ENCODE measurements around the gene PNPLA7. TPM values are rescaled to one million over a fixed set of nuclear protein-coding genes. Genes with fewer than 3 reads are reported as not detected.

PNPLA7 gene
- total RNA-seq, 1 donor from 2014 or later: 9.0 TPM

DNA sequence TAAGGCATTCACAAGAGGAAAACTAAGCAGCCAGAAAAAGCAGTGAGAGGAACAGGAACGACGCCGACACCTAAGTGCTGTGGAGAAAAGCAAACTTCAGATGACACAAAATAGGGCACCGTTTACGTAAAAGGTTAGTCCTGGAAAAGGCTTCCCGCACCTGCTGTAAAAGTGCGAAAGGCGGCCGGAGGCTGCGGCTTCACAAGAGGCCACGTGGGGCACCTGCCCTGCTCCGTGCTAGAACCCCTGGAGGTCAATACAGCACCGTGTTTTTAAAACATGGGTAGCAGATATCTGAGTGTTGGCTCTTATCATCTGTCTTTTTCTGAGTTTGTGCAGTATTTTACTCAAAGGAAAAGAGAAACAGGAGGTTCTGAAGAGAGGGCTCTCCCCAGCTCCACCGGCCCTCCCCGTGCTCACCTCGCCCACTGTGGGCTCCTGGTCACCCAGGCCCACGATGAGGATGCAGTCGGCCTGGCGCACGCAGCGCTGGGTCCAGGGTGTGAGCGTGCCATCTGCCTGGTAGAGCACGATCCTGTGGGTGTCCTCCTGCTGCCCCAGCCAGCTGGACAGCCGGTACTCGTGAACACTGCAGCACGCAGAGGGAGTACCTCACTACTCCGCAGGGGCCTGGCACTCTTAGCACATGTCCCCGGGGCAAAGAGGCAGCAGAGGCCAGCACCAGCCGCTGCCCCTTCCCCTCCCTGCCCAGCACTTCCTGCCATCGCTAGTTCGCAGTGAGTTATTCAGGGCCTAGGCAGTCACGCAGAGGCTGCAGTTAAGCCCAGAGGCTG lies 70.1 kb downstream of the PNPLA7 start:
- no peak overlapping the region for H3K27ac ChIP-seq (replicated peaks)
- no peak overlapping the region for H3K4me3 ChIP-seq
- peaks cover 7% of the 10 kb centered on the region for H3K4me1 ChIP-seq
- H3K36me3 ChIP-seq: peaks cover 17% of the 10 kb centered on the region
- intact Hi-C loops (cut with micrococcal nuclease): no loop called here
- TF ChIP-seq, protein P1, sequence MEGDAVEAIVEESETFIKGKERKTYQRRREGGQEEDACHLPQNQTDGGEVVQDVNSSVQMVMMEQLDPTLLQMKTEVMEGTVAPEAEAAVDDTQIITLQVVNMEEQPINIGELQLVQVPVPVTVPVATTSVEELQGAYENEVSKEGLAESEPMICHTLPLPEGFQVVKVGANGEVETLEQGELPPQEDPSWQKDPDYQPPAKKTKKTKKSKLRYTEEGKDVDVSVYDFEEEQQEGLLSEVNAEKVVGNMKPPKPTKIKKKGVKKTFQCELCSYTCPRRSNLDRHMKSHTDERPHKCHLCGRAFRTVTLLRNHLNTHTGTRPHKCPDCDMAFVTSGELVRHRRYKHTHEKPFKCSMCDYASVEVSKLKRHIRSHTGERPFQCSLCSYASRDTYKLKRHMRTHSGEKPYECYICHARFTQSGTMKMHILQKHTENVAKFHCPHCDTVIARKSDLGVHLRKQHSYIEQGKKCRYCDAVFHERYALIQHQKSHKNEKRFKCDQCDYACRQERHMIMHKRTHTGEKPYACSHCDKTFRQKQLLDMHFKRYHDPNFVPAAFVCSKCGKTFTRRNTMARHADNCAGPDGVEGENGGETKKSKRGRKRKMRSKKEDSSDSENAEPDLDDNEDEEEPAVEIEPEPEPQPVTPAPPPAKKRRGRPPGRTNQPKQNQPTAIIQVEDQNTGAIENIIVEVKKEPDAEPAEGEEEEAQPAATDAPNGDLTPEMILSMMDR (IDR thresholded peaks at IDR 0.05; ENCODE audit: borderline replicate concordance): no peak
- H3K9me3 ChIP-seq (replicated peaks): peaks cover 18% of the 10 kb centered on the region
- H3K27me3 ChIP-seq (ENCODE audit: low read depth): no peaks in the 10 kb centered on the region
- DNase-seq: no peak

DNA sequence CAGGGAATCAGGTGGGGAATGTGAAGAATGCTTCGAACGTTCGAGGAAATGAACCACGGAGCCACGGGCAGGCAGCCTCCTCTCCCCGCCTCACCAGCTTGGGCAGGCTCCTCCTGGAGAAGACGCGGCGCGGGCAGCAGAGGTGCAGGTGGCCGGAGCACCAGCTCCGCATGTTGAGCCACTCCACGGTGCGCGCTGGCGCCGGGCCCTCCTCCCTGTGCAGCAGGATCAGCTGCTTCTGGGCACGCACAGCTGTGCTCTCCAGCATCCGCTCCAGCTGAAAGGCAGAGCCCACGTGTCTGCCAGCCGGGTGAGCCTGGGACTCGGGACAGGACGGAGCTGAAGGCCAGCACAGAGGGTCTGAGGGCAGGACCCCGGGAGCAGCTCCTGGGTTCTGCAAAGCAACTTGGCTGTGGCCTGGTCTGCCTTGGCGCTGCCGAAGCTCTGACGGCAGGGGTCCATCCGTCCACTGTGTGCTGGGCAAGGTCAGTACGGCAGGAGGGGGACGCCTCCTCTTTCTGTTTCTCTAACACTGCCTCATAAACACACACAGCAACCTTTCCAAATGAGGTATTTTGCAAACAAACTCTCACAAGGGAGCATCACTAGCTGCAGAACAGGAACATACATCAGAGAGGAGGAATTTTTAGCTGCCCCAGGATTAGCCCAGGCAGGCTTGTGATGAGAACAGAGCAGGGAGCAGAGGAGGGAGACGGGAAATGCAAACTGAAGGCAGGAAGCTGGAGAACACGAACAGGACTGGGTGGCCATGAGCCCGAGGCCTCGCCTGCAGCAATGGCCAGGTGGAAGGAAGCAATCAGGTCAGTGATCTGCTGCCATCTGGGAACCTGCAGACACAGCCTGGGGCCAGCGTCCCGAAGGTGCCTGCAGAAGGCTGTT lies 71.0 kb downstream of the PNPLA7 start:
- H3K27me3 ChIP-seq (ENCODE audit: low read depth): no peaks in the 10 kb centered on the region
- peaks cover 20% of the 10 kb centered on the region for H3K36me3 ChIP-seq
- intact Hi-C loops (cut with micrococcal nuclease): no loop called here
- no peak overlapping the region for H3K4me3 ChIP-seq
- TF ChIP-seq, protein P1 (IDR thresholded peaks at IDR 0.05; ENCODE audit: borderline replicate concordance): no peak
- H3K4me1 ChIP-seq: peaks cover 7% of the 10 kb centered on the region
- no peak overlapping the region for H3K27ac ChIP-seq (replicated peaks)
- peaks cover 24% of the 10 kb centered on the region for H3K9me3 ChIP-seq (replicated peaks)
- DNase-seq: no peak

DNA sequence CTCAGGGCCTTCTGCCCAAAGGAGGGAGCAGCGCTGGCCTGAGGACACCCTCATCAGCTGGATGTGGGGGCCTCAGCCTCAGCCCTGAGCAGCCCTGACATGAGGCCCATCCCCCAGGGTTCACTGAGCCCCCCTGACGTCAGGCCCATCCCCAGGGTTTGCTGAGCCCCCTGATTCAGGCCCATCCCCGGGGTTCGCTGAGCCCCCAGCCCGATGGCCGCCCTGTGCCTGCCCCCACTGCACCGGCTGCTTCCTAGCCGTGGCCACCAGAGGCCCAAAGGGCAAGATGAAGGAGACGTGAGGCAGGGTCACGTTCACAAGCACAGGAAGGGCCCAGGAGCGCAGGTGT lies 71.6 kb downstream of the PNPLA7 start:
- DNase-seq: no peak
- intact Hi-C loops (cut with micrococcal nuclease): no loop called here
- peaks cover 24% of the 10 kb centered on the region for H3K9me3 ChIP-seq (replicated peaks)

DNA sequence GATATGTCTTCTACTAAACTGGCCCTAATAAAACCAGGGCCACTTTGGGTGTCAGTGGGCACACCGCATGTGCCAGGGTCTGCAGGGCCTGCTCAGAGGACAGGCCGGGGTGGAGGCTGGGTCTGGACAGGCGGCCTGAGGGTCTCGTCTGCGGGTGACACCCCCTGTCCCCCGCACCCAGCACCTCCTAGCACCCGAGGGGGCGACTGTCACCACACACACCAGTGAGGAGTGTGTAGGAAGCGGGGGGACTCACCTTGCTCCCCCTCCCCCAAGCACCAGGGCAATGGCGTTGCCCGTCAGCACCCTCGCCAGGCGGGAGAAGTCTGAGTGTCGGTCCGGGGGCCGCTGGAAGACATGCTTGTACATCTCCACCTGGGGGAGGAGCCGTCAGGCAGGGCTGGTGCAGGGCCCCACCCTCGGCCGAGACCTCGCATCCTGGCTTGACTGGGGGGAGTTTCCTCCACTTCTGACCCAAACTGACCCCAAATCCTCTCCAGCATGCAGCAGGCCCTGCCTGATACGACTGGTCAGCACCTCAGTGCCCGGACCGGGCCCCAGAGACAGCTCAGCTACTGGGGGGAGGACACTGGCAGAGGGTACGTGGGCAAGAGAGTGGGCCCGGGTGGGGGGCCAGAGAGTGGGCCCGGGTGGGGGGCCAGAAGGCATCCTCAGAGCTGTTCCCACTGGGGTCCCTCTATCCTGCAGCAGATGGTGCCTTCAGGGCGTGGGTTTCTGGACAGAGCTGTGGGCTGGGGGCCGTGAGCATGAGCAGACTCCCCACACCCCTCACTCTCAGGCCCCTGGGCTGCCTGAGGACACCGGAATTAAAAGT lies 72.2 kb downstream of the PNPLA7 start:
- H3K4me1 ChIP-seq: peaks cover 7% of the 10 kb centered on the region
- no peak overlapping the region for H3K27ac ChIP-seq (replicated peaks)
- intact Hi-C loops (cut with micrococcal nuclease): no loop called here
- no peaks in the 10 kb centered on the region for H3K27me3 ChIP-seq (ENCODE audit: low read depth)
- no peak for DNase-seq
- TF ChIP-seq, protein P1 (IDR thresholded peaks at IDR 0.05; ENCODE audit: borderline replicate concordance): no peak
- H3K4me3 ChIP-seq: no peak overlapping the region
- peaks cover 24% of the 10 kb centered on the region for H3K9me3 ChIP-seq (replicated peaks)
- peaks cover 20% of the 10 kb centered on the region for H3K36me3 ChIP-seq

More for the DNA sequence above, 71.6 kb downstream of the PNPLA7 start:
- Histone ChIP-seq H3K4me1 (peaks cover 7% of the 10 kb centered on the region), H3K27me3 (ENCODE audit: low read depth) (no peaks in the 10 kb centered on the region), H3K4me3 (no peak overlapping the region), H3K27ac (replicated peaks) (no peak overlapping the region), H3K36me3 (peaks cover 20% of the 10 kb centered on the region)
- TF ChIP-seq, protein P1 (IDR thresholded peaks at IDR 0.05; ENCODE audit: borderline replicate concordance): no peak

DNA sequence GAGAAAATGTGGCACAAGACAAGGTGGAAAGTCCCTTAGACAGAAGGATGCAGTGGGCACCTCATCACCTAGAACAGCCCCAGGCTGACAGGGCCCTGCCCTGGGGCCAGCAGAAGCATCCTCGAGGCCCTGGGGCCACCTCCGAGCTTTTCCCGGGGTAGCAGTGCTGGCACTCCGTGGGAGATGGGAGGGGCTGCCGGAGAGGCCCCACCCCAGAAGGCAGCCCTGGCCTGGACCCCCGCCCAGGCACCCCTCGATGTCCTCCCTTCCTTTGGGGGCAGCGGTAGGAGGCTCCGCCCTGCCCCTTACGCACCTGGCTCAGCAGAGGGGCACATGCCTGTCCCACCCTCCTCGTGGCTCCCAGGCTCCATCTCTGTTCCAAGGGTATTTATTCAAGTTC lies 73.3 kb downstream of the PNPLA7 start:
- TF ChIP-seq, protein P1 (IDR thresholded peaks at IDR 0.05; ENCODE audit: borderline replicate concordance): no peak
- Histone ChIP-seq H3K4me3 (no peak overlapping the region), H3K4me1 (peaks cover 1% of the 10 kb centered on the region), H3K27ac (replicated peaks) (no peak overlapping the region), H3K9me3 (replicated peaks) (peaks cover 24% of the 10 kb centered on the region), H3K27me3 (ENCODE audit: low read depth) (no peaks in the 10 kb centered on the region), H3K36me3 (peaks cover 20% of the 10 kb centered on the region)
- intact Hi-C loops (cut with micrococcal nuclease): no loop called here
- no peak for DNase-seq
